Islet of Langerhans (tissue), 1 donor: ENCODE results near the gene RPRD1B.
"Not testable (repeated sequence)": the region's sequence is repeated elsewhere in the genome, so short reads cannot be mapped to it uniquely, and the experiment has no call there.

Experiments used
- FAIRE-seq: peaks from one replicate; lab custom pipeline; 2011; peaks lifted over from hg19 to GRCh38; lab: Jason Lieb, UNC

The RPRD1B gene

DNA sequence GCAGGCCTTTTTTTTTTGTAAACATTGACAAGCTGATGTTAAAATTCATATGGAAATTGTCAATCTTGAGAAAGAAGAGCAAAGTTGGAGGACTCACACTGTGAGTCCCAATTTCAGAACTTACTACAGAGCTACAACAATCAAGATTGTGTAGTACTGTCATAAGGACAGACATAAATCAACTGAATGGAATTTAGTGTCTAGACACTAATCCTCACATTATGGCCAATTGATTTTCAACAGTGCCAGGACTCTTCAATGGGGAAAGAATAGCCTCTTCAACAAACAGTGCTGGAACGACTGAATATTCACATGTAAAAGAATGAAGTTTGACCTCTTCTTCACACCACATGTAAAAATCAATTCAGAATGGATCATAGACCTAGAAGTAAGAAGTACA lies 70.7 kb downstream of the RPRD1B start:
- FAIRE-seq: no peak

DNA sequence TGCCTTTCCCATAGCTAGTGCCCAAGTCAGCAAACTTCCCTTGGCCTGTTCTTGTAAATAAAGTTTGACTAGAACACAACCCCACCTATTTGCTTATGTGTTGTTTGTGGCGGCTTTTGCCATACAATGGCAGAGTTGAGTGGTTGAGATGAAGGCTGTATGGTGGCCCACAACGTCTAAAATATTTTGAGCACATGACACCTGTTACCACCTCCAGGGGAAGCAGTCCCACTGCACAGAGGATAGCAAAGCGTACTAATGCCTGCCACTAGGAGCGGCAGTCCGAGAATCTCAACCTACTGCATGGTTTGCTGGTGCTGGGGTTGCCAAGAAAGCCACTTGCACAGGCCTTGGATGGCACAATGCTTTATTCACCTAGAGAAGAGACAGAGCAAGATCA lies 72.9 kb downstream of the RPRD1B start:
- no peak for FAIRE-seq

DNA sequence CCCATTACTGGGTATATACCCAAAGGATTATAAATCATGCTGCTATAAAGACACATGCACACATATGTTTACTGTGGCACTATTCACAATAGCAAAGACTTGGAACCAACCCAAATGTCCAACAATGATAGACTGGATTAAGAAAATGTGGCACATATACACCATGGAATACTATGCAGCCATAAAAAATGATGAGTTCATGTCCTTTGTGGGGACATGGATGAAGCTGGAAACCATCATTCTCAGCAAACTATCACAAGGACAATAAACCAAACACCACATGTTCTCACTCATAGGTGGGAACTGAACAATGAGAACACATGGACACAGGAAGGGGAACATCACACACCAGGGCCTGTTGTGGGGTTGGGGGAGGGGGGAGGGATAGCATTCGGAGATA lies 73.8 kb downstream of the RPRD1B start:
- not testable (repeated sequence) for FAIRE-seq

DNA sequence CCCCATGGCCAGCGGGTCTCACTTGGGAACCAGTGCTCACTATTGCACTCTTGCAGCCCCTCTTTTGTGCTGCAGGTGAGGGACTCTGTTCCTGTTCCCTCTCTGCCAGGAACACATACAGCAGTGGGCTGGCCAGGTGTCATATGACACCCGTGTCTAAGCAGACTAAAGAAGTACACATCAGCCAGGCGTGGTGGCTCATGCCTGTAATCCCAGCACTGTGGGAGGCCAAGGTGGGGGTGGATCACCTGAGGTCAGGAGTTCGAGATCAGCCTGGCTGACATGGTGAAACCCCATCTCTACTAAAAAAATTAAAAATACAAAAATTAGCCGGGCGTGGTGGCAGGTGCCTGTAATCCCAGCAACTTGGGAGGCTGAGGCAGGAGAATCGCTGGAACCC lies 74.4 kb downstream of the RPRD1B start:
- not testable (repeated sequence) for FAIRE-seq

DNA sequence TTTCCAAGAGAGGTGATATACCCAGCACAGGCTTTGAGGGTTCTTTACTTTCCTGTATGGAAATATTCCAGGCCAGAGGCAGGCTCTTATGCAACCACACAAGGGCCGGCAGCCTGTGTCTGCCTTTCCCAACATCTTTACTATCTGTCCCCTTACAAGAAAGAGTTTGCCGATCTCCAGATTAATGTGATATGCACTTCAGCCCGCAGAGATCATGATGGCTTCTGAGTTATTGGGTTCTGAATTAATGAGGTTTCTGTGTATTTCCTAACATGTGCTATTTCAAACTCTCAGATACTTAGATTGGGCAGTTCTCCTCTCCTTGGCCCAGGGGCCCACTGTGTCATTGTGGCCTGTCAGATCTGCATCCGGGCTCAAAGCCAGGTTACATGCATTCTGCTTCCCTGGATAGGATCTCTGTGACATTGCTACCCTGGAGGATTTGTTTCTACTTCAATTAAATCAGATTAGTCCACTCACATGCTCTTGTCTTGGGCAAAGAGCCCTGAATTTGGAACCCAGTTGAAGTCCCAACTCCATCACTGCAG lies 75.0 kb downstream of the RPRD1B start:
- no peak for FAIRE-seq

DNA sequence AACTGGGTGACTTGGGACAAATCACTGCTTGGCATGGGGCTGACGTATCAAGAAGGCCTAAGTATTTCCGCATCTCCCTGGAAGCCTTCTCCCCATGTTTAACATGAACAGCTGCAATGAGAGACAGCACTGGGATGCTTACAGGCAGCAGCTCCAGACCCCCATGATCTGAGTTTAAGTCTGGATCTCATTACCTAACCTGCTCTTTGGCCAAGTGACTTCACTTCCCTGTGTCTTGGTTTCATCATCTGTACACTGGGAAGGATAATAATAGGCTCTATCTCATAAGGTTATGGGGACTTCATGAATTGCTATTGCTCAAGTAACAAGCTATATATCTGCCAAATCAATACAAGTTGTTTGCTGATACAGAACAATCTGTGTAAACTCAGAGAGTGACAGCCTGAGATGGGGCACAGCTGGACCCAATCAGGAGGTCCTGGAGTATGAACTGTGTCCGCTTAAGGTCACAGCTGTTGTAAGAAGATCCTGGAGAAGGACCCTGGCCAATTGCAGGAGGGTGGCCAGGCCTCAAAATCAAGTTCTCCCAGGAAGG lies 75.5 kb downstream of the RPRD1B start:
- FAIRE-seq: no peak

DNA sequence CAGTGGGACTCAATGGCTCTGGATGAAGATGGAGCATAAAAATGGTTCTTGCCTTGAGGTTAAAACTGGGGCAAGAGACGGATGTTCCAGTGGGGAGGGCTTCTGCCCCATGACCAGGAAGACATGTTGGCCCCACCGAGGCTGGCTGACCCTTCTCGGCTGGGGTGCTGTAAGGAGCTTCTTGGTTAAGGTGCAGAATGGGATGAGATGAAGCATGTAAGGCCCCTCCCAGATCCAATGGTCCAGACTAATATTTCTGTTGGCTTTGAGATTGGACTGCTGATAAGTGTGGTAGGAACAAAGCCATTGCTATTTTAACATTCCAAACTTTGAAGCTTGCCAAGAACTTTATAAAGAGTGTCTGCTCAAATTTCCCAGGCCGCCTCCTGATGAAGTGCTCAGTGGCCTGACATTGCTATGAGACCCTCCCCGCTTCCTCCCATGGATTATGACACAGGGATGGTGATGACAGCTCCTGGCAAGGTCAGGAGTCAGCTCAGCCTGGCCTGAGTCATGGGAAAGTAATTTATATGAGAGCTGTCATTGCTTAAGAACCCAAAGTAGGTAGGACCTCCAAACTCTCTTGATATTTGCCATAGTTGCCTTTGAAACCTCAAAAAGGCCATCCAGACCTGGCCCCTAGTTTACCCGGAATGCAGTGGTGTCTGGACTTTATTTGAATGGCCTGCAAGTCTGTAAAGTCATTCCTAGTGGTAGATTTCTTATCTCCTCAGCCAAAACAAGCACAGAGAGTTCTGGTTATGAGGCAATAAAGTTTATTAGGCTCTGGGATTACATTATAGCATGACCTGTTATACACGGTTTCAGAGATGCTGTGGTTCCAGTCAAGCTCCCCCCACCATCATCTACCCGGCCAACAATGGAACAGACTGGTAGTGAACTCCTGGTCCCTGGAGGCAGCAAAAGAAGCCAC lies 76.3 kb downstream of the RPRD1B start:
- no peak for FAIRE-seq

DNA sequence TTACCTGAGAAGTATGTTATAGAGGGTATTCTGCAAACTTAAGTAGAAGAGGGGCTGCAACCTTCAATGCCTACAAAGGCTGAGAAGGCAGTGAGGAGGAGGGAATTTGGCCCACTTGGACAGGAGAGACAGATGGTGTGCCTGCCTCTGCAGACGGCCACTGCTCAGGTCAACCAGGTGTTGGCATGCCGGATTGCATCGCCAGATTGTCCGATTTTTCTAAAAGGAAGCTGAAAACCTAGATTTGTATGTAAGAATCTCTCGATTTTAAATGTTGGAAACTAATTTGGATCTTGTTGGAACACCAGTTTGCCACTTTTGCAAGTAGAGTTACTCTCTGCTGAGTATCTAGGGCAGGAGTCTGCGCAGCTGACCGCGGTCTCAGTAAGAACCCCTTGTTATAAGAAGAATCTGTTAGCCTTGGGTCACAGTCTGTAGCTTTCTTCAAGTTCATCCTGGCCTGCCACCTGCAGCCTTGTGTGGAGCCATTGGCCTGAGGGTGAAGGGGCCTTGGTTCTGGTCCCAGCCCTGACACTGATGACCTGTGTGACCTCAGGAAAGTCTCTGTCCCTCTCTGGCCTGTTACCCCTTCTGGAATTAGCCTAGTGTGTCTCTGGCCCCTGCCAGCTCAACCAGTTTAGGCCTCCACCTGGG lies 77.1 kb downstream of the RPRD1B start:
- FAIRE-seq: no peak

DNA sequence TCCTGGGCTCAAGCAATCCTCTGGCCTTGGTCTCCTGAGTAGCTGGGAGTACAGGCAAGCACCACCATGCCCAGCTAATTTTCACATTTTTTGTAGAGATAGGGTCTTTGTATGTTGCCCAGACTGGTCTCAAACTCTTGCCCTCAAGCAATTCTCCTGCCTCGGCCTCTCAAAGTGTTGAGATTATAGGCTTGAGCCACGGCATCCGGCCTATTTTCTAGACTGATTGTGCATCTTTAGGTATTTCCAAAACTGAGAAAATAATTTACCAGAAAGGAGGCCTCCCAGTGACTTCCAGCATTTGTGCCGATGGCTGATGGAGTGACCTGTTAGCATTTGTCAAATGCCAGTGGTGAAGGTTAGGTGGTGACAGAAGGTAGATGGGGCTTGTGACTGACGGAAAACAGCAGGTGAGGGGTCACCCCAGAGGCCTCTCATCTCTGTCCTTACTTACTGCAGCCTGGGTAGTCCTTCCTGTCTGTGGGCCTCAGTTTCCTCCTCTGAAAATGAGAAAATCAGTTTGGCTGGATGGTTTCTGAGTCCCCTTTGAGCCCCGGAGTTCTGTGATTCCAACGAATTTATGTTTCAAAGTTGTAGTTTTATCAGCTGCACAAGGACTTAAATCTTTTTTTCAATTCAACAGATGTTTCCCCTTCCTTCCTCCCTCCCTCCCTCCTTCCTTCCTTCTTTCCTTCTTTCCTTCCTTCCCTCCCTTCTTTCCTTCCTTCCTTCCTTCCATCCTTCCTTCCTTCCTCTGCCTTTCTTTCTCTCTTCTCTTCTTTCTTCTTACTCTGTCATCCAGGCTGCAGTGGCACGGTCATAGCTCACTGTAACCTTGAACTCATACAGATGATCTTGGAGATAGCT lies 78.1 kb downstream of the RPRD1B start:
- no peak for FAIRE-seq

DNA sequence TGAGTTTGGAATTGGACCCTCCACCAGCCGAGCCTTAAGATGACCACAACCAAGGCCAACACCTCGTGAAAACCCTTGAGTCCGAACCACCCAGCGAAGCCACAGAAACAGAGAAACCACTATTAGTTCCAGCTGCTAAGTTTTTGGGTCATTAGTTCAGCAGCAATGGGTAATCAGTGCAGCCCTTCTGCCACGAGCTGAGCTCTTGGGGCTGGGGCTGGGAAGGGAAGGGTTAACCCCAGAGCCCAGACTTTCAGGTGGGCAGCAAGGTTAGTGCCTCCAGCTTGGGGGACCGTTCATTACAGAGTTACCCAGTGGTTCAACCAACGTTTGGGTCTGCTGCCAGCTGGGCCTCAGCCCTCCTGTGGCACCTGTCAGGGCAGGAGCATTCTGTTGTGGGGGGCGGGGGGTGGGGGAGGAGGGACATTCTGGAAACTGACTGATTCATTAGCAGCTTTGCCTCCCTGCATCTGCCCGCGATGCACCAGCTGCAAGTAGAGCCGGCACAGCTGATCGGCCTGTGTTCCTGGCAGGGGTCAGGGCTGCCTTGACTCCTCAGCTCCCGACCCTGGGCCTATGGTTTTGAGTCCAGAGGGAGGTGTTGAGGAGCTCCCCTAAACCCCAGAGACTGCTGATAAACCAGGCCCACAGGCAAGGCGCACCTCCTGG lies 78.8 kb downstream of the RPRD1B start:
- no peak for FAIRE-seq

DNA sequence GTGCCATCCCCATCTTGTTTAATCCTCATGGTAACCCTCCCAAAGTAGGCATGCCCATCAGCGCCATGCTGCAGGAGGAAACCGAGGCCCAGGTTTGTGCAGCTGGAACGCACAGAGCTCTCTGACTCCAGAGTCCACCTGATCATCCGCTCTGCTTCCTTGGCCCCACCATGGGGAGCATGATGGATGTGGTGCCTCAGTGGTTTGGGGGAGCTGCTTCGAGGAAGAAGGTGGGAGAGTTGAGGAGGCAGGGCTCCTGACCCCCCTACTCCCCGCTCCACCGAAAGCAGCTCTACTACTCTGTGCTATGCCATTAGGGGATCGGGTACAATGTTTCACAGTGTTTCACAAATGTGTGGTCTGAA lies 79.4 kb downstream of the RPRD1B start:
- no peak for FAIRE-seq

DNA sequence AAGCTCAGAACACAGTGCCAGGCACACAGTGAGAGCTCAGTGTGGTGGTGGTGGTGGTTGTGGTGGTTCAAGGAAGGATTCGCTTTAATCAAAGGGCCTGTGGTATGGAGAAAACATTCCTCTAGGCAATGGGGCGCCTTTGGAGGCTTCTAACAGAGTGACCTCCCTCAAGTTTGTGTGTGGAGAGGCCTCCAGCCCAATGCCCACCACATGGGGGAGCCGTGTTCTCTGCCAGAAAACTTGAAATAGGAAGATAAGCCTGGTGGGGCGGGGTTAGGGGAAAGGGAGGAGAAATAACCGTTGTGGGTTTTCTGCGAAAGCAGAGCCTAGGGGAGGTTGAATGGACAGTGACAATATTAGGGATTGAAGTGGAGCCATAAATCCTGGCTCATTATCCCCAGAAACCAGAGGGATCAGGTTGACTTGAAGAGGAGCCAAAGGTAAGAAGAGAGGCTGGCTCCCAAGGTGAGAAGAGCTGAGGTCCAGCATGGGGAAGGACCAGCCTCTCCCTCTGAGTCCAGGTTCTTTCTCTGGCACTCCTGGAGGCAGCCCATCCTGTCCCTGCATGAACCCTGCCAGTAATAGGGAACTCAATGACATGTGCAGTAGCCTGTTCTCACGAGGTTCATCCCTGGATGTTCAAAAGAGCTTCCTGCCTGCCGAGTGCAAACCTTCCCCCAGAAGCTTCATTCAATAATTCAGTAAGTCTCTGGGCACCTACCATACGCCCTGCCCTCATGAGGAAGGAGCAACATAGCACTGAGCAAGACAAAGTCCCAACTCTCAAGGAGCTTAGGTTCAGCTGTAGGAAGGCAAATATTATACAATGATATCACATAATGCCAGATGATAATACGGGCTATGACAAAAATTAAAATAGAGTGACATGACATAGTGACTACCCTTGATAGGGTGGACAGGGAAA lies 80.1 kb downstream of the RPRD1B start:
- FAIRE-seq: no peak

DNA sequence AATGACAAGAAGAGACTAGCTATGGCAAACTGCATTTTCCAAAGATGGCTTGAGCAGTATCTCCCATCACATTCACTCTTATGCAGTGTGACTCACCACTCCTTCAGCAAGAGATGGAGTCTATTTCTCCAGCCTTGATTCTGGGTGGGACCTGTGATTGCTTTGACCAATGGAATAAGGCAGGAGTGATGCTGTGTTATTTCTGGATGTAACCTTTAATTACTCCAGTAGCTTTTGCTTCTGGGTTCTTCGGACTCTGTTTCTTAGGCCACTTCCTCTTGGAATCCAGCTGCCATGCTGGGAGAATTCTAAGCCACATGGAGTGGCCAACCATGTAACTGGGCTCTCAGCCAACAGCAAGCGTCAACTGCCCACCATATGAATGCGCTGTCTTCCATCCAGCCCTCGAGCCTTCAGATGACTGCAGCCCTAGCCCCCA lies 80.8 kb downstream of the RPRD1B start:
- no peak for FAIRE-seq

DNA sequence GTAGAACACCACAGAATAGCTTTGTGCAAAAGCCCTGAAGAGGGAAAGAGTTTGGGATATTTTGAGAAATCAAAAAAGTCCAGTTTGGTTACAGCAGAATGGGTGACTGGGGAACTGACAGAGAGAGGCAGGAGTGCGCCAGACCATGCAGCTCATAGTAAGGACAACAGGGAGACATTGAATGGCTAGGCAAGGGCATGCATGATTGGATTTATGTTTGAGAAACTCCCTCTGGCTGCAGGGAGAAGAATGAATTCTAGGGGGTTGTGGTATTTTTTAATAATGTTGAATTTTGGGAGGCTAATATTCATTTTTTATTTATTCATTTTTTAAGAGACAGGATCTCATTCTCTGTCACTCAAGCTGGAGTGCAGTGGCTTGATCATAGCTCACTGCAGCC lies 81.7 kb downstream of the RPRD1B start:
- FAIRE-seq: no peak

DNA sequence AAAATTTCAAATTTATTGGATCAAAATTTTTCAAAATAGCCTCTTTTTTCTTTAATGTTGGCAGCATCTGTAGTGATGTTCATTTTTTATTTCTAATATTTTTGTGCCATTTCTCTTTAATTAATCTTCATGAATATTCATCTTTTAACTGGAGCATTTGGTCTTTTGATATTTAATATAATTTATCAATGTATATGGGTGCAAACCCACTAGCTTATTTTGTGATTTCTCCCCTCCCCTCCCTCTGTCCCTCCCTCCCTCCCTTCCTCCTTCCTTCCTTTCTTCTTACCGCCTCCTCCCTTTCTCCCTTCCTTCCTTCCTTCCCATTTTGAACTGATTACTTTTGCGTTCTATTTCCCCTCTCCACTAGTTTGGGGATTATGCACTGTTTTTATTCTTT lies 82.3 kb downstream of the RPRD1B start:
- FAIRE-seq: no peak

DNA sequence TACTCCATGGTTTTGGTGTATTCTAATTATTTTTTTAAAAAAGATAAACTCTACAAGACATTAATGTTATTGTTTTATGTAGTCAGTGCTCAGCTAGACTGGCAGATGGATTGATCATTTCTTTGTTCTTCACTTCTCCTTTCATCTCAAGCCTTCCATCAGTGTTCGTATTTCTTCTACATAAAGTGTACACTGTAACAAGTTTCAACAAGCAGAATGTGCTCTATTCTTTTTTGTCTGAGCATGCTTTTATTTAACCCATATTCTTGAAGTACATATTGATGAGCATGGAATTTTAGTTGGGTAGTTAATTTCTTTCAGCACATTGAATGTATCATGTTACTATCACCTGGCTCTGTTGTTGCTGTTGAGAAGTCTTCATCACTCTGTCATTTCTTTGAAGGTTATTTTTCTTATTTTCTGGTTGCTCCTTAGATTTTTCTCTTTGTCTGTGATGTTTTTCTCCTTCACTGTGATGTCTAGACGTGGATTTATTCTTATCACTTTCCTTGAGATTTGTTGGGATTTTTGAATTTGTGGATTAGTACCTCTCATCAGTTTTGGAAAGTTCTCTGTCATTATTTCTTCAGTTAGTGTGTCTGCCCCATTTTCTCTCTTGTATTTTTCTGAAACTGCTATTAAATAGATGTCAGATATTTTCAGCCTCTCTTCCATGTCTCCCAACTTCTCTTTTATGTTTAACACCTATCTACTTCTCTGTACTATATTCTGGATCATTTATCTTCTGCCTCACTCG lies 83.0 kb downstream of the RPRD1B start:
- no peak for FAIRE-seq

DNA sequence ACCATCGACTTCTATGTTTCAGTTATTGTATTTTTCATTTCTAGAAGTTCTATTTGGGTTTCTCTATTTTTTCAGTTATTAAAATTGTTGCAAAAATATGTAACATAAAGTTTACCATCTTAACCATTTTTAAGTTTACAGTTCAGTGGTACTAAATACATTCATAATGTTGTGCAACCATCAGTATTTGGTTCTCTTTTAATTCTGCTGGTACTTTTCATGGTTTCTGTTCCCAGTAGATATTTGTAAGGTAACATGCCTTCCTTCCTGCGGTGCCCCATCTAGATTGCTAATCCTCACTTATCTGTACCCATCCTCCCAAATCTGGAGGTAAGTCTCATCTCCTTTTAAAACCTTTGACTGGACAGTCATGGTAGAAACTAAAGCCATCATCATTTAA lies 83.7 kb downstream of the RPRD1B start:
- no peak for FAIRE-seq

DNA sequence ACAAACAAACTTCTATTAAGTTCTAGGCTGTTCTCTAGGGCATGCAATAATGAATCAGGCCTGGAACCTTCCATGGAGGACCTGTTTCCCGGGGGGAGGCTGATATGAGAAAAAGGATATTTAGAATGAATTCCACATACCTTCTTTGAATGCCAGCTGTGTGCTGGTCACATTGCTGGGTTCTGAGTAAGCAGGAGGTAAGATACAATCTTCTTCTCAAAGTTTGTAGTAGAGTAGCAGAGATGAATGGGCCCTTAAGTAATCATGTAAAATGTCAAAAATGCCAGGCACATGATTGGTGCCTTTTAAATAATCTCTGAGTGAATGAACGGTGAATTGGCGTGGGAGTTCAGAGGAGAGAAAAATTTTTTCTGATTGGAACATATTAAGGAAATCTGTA lies 84.1 kb downstream of the RPRD1B start:
- FAIRE-seq: no peak

DNA sequence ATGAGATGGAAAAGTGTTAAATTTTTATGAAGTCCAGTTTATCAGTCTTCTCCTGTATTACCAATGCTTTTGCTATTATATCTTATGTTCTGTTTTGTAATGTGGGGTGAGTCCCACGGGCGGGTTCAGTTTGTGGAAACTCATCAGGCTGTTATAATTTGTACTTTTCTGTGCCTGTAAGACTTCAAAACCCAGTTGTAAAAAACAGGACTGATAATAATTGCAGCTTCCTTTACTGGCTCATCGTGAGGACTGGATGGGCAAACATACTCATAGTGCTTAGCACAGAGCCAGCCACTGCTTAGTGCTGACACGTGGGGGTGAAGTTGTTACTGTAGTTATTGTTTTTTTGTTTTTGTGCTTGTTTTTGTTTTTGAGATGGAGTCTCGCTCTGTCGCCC lies 85.9 kb downstream of the RPRD1B start:
- FAIRE-seq: no peak

DNA sequence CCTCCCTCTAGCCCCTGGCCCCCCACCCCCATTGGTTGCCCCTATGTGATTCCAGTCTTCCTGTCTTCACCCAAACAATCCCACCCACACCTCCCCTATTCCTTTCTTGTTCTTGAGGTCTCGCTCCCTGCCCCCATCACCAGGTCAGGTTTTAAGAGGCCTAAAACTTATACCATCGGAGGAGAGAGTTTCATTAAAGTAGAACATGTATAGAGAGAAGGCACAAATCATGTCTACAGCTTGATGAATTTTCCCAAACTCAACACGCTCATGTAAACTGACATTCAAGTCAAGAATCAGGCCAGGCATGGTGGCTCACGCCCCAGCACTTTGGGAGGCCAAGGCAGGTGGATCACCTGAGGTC lies 87.1 kb downstream of the RPRD1B start:
- no peak for FAIRE-seq
